ENCODE data around the gene GCNT2. TPM values are rescaled to one million over a fixed set of nuclear protein-coding genes. Genes with fewer than 3 reads are reported as not detected.
"Not testable (repeated sequence)": the region's sequence is repeated elsewhere in the genome, so short reads cannot be mapped to it uniquely, and the experiment has no call there.

GCNT2 gene
- total RNA-seq, 1 experiment from 2014 or later: 6.2 TPM

DNA sequence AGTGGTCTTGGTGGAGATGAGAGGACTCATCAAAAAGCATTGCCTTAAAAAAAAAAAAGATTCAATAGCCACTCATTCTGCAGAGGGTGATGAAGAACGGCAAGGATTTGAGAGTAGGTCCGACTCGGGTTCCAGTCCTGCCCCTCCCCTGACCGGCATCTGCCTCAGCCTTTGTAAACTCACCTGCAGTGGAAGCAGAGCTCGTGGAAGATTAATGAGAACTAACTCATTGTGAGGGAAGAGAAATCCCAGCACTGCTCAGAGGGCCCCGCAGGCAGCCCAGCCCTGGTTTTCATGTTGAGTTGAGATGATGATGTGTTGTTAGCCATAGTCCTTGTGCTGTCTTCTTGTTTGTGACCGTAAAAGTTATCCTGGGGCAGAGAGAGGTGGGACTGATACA lies 59.4 kb downstream of the GCNT2 start:
- no peak for DNase-seq (ENCODE audit: low read depth)

DNA sequence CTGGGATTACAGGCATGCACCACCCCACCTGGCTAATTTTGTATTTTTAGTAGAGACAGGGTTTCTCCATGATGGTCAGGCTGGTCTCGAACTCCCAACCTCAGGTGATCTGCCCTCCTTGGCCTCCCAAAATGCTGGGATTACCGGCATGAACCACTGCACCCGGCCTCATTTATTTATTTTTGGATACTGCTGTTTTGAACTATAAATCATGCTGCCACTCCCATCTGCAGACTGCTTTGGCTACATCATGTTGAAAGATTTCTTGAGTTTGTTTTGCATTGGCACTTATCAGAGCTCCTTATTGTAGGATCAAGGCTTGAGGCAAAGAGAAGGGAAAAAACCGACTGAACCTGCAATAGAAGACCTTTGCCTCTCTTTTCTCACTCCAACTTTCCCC lies 60.3 kb downstream of the GCNT2 start:
- not testable (repeated sequence) for DNase-seq (ENCODE audit: low read depth)

DNA sequence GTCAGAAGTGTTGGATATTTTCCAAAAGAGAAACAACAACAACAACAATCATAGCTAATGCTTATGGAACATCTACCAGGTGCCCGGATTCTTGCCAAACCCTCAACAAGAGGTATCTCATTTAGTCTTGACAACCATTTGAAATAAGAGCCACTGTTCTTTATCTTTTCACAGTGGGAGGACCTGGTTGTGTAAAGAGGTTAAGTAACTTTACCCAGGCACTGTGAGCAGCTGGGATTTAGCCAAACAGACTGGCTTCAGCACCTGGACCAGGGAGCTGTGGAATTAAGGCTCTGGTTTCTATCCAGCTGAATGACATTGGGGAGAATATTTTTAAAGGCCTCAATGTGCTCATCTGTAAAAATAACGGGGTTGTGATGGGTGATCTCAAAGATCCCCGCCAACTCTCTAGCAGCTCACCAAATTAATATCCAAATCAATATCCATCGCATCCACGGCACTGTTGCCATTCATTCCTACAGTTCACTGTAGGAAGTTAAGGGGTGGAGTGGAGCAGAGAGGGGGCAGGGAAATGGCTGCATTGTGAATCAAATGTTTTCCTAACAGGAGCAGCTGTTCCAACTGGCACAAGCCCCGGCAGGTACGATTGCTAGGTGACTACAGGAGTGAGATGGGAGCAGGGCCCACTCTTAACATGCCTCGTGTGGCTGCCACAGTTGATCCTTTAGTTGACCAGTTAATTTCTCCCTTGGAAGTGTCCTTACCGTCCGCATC lies 61.8 kb downstream of the GCNT2 start:
- no peak for DNase-seq (ENCODE audit: low read depth)

DNA sequence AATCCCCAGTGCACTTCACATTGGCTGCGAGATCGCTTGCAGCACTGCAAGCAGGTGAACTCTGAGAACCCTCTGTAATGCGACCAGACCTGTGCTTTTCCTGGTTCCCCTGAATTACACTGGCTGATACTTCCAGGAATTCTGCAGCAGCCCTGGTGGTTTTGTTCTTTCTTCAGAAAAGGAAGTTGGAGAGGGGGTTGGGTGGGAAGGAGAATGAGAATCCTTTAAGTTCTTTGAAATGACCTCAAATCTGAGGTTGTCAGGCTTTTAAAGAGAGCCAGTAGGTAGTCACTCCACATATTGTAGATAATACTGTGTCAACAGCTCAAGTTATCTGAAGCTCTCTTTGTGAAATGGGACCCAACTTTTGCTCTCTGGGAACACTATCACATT lies 62.4 kb downstream of the GCNT2 start:
- no peak for DNase-seq (ENCODE audit: low read depth)

DNA sequence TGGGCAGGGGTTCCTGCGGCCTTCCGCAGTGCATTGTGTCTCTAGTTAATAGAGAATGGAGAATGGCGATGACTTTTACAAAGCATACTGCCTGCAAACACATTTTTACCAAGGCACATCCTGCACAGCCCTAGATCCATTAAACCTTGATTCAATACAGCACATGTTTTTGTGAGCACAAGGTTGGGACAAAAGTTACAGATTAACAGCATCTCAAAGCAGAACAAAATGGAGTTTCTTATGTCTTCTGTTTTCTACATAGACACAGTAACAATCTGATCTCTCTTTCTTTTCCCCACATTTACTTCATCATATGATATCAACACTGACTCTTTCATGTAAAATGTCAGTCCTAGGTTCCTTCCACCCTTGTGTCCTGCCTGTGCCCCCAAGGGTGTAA lies 63.5 kb downstream of the GCNT2 start:
- DNase-seq (ENCODE audit: low read depth): no peak

DNA sequence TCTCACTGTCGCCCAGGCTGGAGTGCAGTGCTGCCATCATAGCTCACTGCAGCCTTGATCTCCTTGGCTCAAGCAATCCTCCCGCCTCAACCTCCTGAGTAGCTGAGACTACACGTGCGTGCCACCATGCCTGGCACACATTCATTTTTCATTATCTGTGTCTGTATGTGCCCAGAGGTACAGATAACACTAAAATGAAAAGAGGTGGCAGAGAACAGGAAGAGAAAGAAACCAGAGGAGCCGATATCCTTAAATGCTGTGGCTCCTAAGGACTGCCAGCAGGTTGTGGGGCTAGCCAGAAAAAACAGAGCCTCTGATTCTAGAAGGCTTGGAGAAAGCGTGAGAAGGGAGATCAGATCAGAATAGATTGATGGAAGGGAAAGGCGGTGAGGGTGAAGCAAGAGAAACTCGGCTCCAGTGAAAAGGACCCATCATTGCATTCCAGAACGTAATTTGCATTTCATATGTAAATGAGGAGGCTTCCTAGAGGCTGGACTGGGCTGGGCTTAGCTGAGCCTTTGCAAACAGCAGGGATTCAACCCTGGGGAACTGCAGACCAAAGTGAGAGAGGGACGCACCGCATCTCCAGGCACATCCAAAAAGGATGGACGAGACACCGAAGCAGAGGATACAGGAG lies 64.2 kb downstream of the GCNT2 start:
- no peak for DNase-seq (ENCODE audit: low read depth)

DNA sequence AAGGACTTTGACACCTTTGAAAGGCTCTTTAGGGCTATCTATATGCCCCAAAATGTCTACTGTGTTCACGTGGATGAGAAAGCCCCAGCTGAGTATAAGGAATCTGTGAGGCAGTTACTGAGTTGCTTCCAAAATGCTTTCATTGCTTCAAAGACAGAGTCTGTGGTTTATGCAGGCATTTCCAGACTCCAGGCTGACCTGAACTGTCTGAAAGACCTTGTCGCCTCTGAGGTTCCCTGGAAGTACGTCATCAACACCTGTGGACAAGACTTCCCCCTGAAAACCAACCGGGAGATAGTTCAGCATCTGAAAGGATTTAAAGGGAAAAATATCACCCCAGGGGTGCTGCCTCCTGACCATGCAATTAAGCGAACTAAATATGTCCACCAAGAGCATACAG lies 65.2 kb downstream of the GCNT2 start:
- no peak for DNase-seq (ENCODE audit: low read depth)

DNA sequence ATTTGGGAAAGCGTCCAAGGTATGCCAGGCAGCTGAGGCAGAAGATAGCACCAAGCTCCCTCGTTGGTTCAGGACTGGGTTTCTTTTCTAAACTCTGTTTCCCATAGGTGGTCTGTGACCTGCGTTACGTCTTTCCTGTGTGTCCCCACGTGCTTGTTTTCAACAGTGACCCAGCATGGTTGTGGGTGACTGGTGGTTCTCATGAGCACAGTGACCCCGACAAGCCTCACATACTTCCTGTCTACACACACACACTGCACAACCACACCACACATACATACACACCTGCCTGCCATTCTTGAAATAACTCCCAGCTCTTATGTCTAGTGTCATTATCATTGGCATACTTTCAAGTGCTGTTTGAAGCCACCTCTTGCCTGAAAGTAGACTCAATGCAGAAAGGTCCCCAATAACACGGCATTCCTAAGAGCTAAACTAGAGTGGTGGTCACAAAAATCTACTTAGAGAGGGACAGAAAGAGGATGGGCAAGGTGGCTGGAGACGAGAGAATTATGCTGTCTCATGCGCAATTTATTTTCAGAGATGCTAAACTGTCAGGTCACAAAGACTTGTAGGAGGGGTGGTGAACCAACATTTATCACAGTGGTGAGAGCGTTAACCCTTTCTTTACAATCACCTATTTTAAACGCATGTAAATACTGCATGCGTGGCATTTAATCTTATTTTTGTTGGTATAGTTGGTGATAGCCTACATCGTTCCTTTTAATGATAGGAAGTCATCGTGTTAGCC lies 66.7 kb downstream of the GCNT2 start:
- no peak for DNase-seq (ENCODE audit: low read depth)

DNA sequence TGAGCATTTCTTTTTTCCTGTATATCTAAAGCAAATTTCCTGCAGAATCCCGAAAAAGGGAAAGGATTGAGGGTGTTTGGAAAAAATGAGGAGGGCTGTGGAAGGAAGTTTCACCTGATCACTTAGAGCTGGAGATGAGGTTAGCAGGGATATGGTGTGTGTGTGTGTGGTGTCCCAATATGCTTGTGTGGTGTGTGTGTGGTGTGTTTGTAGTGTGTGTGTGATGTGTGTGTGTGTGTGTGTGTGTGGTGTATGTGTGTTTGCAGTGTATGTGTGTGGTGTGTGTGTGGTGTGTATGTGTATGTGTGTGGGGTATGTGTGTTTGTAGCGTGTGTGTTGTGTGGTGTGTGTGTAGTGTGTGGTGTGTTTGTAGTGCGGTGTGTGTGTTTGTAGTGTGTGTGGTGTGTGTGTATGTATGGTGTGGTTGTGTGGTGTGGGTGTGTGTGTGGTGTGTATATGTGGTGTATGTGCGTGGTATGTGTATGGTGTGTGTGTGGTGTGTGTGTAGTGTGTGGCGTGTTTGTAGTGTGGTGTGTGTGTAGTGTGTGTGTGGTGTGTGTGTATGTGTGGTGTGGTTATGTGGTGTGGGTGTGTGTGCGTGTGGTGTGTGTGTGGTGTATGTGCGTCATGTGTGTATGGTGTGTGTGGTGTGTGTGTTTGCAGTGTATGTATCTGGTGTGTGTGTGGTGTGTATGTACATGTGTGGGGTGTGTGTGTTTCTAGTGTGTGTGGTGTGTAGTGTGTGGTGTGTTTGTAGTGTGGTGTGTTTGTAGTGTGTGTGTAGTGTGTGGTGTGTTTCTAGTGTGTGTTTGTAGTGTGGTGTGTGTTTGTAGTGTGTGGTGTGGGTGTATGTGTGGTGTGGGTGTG lies 67.6 kb downstream of the GCNT2 start:
- no peak for DNase-seq (ENCODE audit: low read depth)

DNA sequence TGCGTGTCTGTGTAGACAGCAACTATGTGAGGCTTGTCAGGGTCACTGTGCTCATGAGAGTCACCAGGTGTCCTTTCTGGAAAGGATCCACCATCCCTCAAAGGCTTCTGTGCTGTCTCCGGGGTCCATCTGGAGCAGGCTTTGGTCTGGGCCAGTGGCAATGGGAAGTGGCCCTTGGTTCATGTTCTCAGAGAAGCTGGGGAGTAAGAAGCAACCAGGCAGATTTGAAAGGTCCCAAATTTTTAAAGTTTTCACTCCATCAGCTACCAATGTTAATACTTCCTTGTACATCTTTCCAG lies 68.2 kb downstream of the GCNT2 start:
- no peak for DNase-seq (ENCODE audit: low read depth)

DNA sequence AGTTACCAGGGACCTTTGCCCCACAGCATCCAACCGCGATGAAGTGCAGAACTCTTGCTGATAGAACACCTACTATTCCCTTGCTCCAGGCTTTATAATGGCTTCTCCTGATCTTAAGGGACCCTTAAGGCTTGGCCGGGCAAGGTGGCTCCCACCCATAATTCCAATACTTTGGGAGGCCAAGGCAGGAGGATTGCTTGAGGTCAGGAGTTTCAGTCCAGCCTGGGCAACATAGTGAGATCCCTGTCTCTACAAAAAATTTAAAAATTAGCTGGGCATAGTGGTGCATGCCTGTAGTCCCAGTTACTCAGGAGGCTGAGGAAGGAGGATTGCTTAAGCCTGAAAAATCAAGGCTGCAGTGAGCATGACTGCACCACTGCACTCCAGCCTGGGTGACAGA lies 68.8 kb downstream of the GCNT2 start:
- no peak for DNase-seq (ENCODE audit: low read depth)

DNA sequence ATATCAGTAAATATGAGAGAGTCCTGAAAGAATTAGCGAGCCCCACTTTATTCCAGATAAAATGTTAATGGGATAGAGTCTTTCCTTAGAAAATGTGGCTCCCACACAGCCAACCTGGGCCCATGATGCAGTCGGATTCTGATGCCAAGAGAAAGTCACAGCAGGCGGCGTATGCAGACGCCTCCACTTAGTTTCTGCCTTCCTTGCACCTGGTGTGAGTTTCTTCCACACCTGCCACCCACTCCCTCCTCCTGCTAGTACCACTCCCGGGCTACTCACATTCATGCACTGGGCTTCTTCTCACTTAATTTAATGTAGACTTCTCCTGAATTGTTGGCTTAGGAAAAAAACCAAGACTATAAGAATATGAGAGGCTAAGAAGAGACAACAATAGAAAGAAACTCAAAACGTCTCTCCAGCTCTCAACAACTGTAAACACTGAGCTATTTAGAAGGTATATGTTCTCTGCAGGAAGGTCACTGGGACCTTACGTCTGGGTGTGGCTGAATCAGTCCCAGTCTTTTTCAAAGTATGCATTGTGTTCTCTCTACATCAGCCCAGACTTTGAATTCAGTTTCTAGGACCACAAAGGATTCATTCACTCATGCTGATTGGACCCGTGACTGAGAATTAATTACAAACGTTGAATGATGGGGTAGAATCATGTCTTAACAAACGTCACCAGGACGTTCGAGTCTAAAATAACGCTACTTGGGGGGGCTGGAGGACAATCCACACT lies 70.4 kb downstream of the GCNT2 start:
- no peak for DNase-seq (ENCODE audit: low read depth)

DNA sequence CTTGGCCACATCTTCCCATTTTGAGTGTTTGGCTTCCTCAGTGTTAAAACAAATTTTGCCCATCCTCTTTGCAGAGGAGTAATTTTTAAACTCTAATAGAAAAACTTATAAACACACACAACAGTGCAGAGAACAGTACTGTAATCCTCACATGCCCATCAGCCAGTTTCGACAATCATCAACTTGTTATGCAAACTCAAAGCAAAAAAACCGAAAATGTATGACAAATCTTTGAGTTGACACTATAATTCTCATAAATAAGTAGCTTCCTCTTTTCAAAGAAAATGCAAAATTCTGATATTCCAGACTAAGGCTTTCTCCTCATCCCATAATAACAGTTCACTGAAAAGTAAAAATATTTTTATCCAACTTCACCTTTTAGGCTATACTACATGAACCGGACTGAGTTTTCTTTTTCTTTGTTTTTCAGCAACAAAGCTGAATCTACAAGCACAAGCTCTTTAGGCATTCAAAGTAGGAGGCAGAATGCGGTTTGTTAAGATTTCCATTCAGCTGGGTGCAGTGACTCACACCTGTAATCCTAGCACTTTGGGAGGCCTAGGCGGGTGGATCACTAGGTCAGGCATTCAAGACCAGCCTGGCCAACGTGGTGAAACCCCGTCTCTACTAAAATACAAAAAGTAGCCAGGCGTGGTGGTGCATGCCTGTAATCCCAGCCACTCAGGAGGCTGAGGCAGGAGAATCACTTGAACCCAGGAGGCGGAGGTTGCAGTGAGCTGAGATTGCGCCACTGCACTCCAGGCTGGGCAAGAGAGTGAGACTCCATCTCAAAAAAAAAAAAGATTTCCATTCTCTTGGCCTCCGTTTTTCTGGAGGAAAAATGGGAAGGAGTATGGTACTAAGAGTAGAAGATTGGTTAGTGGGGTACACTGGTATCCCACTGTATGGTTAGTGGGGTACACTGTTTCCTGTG lies 74.8 kb downstream of the GCNT2 start:
- DNase-seq (ENCODE audit: low read depth): peak; percentile 75

DNA sequence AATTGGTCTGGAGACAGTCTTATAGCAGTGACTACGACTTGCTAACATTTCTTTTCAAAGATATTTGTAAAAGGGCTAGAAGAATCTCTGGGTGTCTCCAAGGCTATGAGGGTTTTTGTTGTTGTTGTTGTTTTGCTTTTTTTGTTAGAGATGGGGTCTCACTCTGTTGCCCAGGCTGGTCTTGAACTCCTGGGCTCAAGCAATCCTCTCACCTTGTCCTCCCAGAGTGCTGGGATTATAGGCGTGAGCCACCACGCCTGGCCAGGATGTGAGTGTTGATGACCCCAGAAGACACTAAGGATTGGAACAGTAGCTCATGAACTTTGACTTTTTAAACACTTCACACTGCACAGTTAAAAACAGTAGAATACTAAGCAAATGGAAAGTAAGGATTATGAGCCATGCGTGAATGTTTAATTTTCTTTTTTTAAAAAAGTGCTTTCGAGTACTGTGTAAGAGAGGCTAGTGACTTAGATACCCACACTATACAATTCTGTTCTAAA lies 76.4 kb downstream of the GCNT2 start:
- DNase-seq (ENCODE audit: low read depth): no peak

DNA sequence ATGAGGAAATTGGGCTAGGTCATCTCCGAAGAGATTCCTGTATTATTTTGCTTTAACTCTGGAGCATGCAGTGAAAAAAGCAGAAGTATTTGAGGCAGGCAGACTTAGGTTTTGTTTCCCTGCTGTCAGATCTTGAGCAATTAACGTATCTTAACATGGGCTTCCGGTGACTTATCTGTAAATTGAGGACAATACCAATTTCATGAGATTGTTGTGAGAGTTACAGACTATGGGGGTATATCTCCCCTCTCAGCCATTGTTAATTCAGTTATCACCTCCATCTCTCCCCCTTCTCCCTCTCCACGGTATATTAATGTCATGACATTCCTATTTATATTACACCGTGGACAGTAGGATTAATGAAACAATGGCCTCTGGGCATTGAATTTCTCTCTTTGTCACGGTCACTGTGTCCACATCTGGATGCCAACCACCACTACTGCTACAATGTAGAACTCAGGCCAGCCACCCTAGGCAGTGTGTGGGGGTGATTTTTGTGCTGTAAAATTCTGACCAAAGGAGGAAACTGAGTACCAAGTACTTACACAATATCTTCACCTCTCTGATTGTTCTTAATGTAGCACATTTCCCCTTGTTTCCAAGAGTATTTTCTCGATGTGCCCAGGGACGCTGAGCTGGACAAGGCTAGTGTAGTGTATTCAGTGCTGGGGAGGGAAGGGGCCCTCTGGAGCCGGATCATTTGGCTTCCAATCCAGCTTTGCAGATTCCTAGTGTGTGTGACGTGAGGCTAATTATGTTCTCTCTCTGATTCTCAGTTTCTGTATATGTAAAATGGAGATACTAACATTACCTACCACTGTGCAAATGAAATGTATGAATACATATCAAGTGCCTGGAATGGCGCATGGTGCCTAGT lies 77.2 kb downstream of the GCNT2 start:
- DNase-seq (ENCODE audit: low read depth): peak; percentile 56

DNA sequence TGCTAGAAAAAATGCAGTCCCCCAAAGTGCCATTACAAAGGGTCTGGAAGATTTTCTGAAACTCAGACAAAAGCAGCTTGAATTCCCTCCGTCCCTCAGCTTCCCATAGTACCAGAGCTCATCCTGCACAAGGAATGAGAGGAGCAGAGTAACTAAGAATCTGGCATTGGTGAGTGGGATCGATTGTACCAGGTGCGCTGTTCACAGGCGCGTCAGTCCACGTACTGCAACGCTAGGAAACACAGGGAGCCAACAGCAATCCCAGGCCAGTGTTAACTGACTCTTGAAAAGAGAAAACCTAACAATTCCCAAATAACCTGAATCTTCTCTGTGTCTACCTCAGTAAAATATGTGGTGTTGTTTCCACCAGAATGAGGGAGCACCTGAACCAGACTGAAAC lies 77.9 kb downstream of the GCNT2 start:
- no peak for DNase-seq (ENCODE audit: low read depth)

DNA sequence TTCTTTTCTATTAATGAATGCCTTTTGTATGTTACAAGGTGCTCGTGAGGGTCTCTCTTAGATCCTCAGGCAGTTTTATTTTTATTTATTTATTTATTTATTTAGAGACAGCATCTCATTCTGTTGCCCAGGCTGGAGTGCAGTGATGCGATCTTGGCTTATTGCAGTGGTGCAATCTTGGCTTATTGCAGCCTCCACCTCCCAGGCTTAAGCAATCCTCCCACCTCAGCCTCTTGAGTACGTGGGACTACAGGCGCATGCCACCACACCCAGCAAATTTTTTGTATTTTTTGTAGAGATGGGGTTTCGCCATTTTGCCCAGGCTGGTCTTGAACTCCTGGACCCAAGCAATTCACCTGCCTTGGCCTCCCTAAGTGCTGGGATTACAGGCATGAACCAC lies 79.5 kb downstream of the GCNT2 start:
- not testable (repeated sequence) for DNase-seq (ENCODE audit: low read depth)

DNA sequence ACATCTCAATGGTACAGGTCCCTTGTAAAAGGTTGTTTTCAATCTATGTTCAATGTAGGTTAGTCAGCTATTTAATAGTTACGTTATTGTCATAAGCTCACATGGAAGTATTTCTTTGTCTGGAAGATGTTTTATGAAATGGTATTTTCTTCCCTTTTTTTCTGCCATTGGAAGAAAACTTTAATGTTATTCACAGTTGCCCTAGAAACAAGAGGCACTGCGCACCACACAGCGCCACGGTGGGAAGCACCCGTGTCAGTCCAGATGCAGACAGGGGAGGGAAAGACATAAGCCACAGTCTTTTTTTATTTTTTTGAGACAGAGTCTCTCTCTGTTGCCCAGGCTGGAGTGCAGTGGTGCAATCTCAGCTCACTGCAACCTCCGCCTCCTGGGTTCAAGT lies 82.1 kb downstream of the GCNT2 start:
- no peak for DNase-seq (ENCODE audit: low read depth)

DNA sequence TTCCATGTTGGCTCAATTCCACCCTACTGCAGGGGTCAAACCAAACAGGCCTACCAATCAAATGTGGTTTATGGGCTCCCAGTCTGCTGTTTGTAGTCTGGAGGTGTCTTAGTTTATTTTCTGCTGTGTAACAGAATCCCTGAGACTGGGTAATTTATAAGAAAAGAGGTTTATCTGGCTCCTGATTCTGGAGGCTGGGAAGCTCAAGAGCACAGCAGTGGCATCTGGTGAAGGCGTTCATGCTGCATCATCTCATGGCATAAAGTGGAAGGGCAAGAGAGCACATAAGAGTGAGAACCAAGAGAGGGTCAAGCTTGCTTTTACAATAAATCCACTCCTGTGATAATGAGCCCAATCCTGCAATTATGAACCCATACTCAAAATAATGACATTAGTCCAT lies 87.9 kb downstream of the GCNT2 start:
- no peak for DNase-seq (ENCODE audit: low read depth)

Measured in RPMI7951 (cell line).